Activated T-cell treated with anti-CD3 and anti-CD28 coated beads, Interleukin-2, amount 50 U/mL, for 24 hours (primary cell): ENCODE measurements around the gene TSSK2.
A peak's percentile ranks its signal among the peaks of the same experiment; 100 is the strongest.

Experiments used
- DNase-seq: peaks from one replicate; pipeline ENCODE4 v3.0.0-alpha.2; 2020
- H3K27ac Mint-ChIP-seq: 2 replicates; pipeline ENCODE4 v1.8.0; 2020; ENCODE audit warnings: mild to moderate bottlenecking, mixed read lengths
- H3K27me3 Mint-ChIP-seq: 2 replicates; pipeline ENCODE4 v1.8.0; 2020; ENCODE audit warnings: mixed read lengths
- H3K36me3 Mint-ChIP-seq: 2 replicates; pipeline ENCODE4 v1.8.0; 2020; ENCODE audit warnings: low read depth, mixed read lengths
- H3K4me1 Mint-ChIP-seq: 2 replicates; pipeline ENCODE4 v1.8.0; 2020; ENCODE audit warnings: low read depth, mixed read lengths
- H3K4me3 Mint-ChIP-seq: 2 replicates; pipeline ENCODE4 v1.8.0; 2020; ENCODE audit warnings: mild to moderate bottlenecking, moderate library complexity, mixed read lengths
- H3K9me3 Mint-ChIP-seq: 2 replicates; pipeline ENCODE4 v1.8.0; 2020; ENCODE audit warnings: mixed read lengths

Gene TSSK2

GRCh38 chr22:19137384-19138216, 6.5 kb downstream of the TSSK2 start:
- H3K4me1 Mint-ChIP-seq: peaks cover 6% of the 10 kb centered on the region
- H3K27ac Mint-ChIP-seq: peak overlapping the region; percentile 11
- DNase-seq: no peak
- no peaks in the 10 kb centered on the region for H3K27me3 Mint-ChIP-seq
- H3K4me3 Mint-ChIP-seq: no peak overlapping the region
- H3K36me3 Mint-ChIP-seq: peaks cover 92% of the 10 kb centered on the region
- no peaks in the 10 kb centered on the region for H3K9me3 Mint-ChIP-seq

DNA sequence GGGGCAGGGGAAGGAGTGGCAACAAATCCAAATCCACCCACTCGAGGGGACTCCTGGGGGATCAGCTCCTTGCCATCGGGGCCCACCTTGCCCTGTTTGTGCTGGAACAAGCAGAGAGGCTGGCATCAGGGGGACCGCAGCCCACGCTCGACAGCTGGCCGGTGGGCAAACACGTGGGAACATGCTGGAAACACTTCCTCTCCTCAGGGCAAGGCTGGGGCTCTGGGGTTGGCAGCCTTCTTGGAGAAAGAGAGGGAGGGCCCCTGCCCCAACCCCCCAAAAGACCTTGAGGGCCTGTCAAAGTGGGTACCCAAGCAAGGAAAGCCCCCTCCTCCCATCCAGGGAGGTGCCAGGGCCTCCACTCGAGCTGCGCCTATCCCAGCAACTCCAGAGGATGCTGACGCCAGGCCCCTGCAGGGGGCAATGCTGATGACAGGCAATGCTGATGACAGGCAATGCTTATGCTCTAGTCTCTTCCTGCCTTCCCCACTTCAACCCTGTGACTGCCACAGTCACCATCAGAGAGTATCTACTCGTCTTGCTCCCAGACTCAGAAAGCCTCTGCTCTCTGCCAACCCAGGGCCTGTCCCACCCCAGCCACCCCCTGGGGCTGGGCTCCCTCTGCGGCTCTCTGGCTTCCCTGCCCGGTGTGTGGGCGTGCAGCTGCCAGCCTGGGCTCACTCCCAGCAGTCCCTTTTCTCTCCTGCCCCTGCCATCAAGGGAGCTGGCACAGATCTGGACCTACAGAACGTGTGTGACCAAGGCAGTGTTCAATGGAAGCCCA, 7.3 kb downstream of the TSSK2 start:
- DNase-seq: no peak
- peaks cover 12% of the 10 kb centered on the region for H3K4me1 Mint-ChIP-seq
- no peaks in the 10 kb centered on the region for H3K9me3 Mint-ChIP-seq
- H3K27ac Mint-ChIP-seq: no peak overlapping the region
- peaks cover 88% of the 10 kb centered on the region for H3K36me3 Mint-ChIP-seq
- no peaks in the 10 kb centered on the region for H3K27me3 Mint-ChIP-seq
- H3K4me3 Mint-ChIP-seq: no peak overlapping the region

DNA sequence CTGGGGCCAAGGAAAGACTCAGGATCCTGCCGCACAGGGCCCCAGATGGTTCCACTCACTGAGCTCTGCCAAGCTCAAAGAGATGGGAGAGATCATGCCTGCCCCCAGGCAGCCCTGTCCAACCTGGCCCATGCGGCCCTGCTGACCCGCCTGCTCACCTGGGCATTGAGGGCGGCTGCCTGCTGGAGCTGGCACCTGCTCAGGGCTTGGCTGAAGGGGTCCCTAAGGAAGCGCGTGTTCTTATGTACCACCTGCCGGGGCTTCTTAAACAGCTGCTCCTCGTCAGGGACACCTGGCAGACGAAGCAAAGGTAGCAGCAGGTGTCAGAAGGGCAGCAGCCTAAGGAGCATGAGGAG, 7.9 kb downstream of the TSSK2 start:
- peaks cover 16% of the 10 kb centered on the region for H3K4me1 Mint-ChIP-seq
- DNase-seq: no peak
- no peaks in the 10 kb centered on the region for H3K27me3 Mint-ChIP-seq
- H3K9me3 Mint-ChIP-seq: no peaks in the 10 kb centered on the region
- H3K4me3 Mint-ChIP-seq: no peak overlapping the region
- H3K36me3 Mint-ChIP-seq: peaks cover 86% of the 10 kb centered on the region
- no peak overlapping the region for H3K27ac Mint-ChIP-seq

- Mint-ChIP-seq H3K36me3 (peaks cover 82% of the 10 kb centered on the region), H3K4me3 (no peak overlapping the region), H3K4me1 (peaks cover 23% of the 10 kb centered on the region), H3K9me3 (no peaks in the 10 kb centered on the region), H3K27me3 (no peaks in the 10 kb centered on the region), H3K27ac (no peak overlapping the region)
- DNase-seq: no peak
These were observed 8.9 kb downstream of the TSSK2 start for GRCh38 chr22:19139974-19140373.

GRCh38 chr22:19142394-19142793, 11.3 kb downstream of the TSSK2 start:
- peaks cover 23% of the 10 kb centered on the region for H3K4me1 Mint-ChIP-seq
- H3K36me3 Mint-ChIP-seq: peaks cover 62% of the 10 kb centered on the region
- no peak for DNase-seq
- peak overlapping the region; percentile 52 for H3K4me3 Mint-ChIP-seq
- H3K27me3 Mint-ChIP-seq: no peaks in the 10 kb centered on the region
- H3K9me3 Mint-ChIP-seq: no peaks in the 10 kb centered on the region
- H3K27ac Mint-ChIP-seq: no peak overlapping the region

- Mint-ChIP-seq H3K27ac (peak overlapping the region; percentile 98), H3K4me1 (peaks cover 23% of the 10 kb centered on the region), H3K27me3 (peaks cover 7% of the 10 kb centered on the region), H3K4me3 (peak overlapping the region; percentile 98), H3K9me3 (no peaks in the 10 kb centered on the region), H3K36me3 (peaks cover 54% of the 10 kb centered on the region)
- no peak for DNase-seq
These were observed 12.1 kb downstream of the TSSK2 start for GRCh38 chr22:19143212-19143611.

- DNase-seq: peak; percentile 49
- Mint-ChIP-seq H3K4me1 (peaks cover 23% of the 10 kb centered on the region), H3K27me3 (peaks cover 14% of the 10 kb centered on the region), H3K36me3 (peaks cover 47% of the 10 kb centered on the region), H3K27ac (peak overlapping the region; percentile 98), H3K4me3 (peak overlapping the region; percentile 98), H3K9me3 (no peaks in the 10 kb centered on the region)
These were observed 12.9 kb downstream of the TSSK2 start for GRCh38 chr22:19143967-19144400.

DNA sequence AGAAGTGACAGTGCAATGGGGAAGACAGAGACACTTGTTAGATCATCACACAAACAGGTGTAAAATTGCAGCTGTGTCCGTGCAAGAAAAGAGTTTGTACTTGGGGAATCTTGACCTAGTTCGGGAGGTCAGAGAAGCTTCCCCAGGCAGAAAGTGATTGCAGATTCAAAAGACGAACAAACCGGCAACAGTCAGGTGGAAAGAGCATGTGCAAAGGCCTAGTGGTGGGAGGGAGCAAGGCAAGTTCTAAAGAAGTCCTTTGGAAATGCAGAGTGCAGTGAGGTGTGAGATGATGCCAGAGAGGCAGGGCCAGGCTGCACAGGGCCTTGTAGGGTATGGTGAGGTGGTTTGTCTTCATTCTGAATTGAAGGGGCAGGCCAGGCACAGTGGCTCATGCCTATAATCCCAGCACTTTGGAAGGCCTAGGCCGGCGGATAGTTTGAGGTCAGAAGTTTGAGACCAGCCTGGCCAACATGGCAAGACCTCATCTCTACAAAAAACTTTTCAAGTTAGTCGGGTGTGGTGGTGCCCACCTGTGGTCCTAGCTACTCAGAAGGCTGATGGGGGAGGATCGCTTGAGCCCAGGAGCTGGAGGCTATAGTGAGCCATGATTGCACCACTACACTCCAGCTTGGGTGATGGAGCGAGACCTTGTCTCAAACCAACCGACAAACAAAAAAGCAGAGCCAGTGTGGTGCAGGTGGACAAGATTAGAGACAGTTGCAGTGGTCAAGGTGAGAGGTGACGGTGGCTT, 15.3 kb downstream of the TSSK2 start:
- H3K27me3 Mint-ChIP-seq: peaks cover 27% of the 10 kb centered on the region
- H3K9me3 Mint-ChIP-seq: no peaks in the 10 kb centered on the region
- H3K36me3 Mint-ChIP-seq: peaks cover 23% of the 10 kb centered on the region
- no peak overlapping the region for H3K4me3 Mint-ChIP-seq
- no peak for DNase-seq
- H3K27ac Mint-ChIP-seq: no peak overlapping the region
- H3K4me1 Mint-ChIP-seq: peaks cover 27% of the 10 kb centered on the region

DNA sequence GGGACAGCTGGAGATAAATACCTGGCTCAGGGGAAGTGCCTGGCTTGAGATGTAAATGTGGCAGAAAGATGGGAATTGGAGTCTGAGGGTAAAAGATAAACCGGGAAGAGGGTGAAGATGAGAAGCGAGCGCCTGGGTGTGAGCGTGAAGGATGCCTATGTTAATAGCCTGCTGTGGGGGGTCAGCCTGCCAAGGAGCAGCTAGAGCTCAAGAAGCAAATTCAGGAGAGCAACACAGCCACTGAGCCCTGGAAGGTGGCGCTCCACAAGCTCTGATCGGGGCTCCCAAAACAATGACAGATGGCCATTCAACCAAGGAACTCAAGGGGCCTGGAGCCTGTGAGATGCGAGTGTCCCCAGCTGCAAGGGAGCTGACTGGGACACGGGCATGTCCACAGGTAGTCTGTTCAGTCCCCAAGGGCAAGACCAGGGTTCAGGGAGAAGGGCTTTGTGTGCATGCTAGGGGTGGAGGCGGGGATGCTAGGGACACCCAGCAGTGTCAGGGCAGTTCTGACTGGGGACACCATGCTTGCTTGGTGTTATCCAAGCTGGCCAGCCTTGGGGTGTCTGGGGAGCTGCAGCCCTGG, 16.2 kb downstream of the TSSK2 start:
- Mint-ChIP-seq H3K9me3 (no peaks in the 10 kb centered on the region), H3K36me3 (peaks cover 15% of the 10 kb centered on the region), H3K27me3 (peaks cover 34% of the 10 kb centered on the region), H3K4me1 (peaks cover 23% of the 10 kb centered on the region), H3K4me3 (no peak overlapping the region), H3K27ac (no peak overlapping the region)
- no peak for DNase-seq

DNA sequence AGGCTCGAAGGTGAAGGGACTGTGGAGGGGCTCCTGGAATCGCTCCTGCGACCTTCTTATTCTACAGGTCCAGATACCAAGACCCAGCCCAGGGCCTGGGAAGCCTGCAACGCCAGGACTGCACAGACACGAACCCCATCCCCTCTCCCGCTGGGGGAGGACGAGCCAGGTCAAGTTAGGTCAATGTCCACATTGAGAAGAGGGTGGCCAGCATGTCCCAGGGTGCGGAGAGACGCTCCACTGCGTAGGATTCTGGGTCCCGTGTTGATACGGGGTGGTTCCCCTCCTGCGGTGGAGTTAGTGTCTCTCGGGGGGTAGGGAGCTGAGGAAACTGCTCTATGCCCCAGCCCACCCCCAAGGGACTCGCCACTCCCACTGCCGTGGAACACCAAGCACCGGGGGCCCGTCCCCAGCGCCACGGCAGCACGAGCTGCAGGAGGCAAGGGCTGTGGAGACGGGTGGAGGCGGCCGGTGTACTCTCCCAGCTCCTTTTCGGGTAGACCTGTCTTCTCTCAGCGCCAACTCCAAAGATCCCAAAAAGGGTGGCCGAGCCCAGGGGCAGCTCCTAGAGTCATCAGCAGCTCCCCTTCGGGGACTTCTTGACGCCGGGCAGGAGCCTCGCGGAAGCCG, 17.4 kb downstream of the TSSK2 start:
- no peak overlapping the region for H3K4me3 Mint-ChIP-seq
- H3K9me3 Mint-ChIP-seq: no peaks in the 10 kb centered on the region
- no peak overlapping the region for H3K27ac Mint-ChIP-seq
- DNase-seq: no peak
- peaks cover 8% of the 10 kb centered on the region for H3K36me3 Mint-ChIP-seq
- peaks cover 43% of the 10 kb centered on the region for H3K27me3 Mint-ChIP-seq
- peaks cover 15% of the 10 kb centered on the region for H3K4me1 Mint-ChIP-seq

DNA sequence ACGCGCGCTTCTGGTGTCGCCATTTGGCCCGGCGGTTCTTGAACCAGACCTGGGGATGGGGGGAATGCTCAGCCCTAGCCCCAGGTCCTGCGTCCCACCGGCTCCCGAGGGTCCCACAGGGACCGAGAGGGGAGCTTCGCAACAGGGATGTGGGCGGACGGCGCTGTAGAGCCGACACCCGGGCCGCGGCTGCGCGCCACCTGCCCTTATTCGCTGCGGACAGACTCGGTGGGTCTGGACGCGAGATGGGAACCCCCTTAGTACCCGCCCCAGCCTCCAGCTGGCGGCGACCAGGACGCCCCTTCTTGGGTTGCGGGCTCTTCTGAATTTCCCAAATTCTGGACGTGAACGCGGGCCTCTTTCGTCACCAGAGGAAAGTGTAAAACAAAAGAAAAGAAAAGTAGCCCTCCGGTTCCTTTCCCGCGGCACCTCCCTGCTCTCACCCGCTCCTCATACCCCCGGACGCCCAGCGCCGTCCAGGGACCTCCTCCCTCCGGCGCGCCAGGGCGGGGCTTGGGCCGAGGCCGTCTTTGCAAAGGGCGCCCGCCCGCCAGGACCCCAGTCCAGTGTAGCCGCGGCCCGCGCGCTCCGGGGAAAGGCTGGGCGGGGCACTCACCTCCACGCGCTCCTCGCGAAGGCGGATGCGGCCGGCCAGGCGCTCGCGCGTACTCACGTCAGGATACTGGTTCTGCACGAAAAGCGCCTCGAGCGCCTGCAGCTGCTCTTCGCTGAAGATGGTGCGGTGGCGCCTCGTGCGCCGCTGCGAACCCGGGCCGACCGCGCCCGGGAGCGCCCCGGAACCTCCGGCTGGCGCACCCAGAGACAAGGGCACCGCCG, 18.2 kb downstream of the TSSK2 start:
- Mint-ChIP-seq H3K4me3 (peak overlapping the region; percentile 32), H3K27ac (no peak overlapping the region), H3K9me3 (no peaks in the 10 kb centered on the region), H3K36me3 (peaks cover 3% of the 10 kb centered on the region), H3K27me3 (peaks cover 47% of the 10 kb centered on the region), H3K4me1 (peaks cover 9% of the 10 kb centered on the region)
- peak; percentile 60 for DNase-seq

DNA sequence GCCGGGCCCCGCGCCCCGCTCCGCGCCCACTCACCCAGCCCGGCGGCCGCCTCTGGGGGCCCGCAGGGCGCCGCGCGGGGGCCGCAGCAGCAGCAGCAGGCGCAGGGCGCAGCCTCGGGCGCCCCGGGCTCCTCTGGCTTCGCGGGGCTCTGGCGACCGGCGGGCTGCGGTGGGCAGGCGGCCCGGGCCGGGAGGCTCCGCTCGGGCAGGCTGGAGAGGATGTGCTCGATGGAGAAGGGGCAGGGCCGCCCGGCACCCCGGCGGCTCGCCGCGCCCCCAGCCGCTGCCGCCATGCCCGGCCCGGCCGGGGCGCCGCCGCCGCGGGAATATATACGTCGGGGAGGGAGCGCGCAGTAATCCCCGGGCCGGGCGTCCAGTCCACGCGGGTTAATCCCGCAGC, 18.9 kb downstream of the TSSK2 start, which contains the start of gene GSC2:
Gene GSC2, minus strand, starts transcription at position 302 of the 400 bp plus-strand sequence. Its CDS starts 9 bp downstream, at position 293.
- DNase-seq: no peak
- Mint-ChIP-seq H3K27ac (no peak within 1 kb of the TSS), H3K36me3 (no peaks in the 10 kb centered on the region), H3K9me3 (no peaks in the 10 kb centered on the region), H3K4me3 (peak within 1 kb of the TSS; percentile 32), H3K4me1 (peaks cover 5% of the 10 kb centered on the region), H3K27me3 (peaks cover 52% of the 10 kb centered on the region)
